Endothelial cell of umbilical vein (primary cell): Measurements from ENCODE around the gene CALR3. TPM values are rescaled to one million over a fixed set of nuclear protein-coding genes. Genes with fewer than 3 reads are reported as not detected.

Experiments used
- BruUV-seq: library from RNA; stranded (reverse); fragments of 400-500 nt; replicated peaks from 2 replicates; lab custom pipeline; 2021; lab: Mats Ljungman, UMichigan
- CTCF ChIA-PET: fragments of 300-600, 350-600 bp; sonication (Branson Sonifier 250); formaldehyde crosslinking; loops from one replicate; lab custom pipeline; 2021; ENCODE audit warnings: antibody characterized with exemption, inconsistent platforms; lab: Charles Lee
- POLR2A ChIA-PET: fragments of 300-600, 350-600 bp; sonication (Branson Sonifier 250); formaldehyde crosslinking; loops from one replicate; lab custom pipeline; 2021; ENCODE audit warnings: antibody characterized with exemption, inconsistent platforms; lab: Charles Lee
- DNase-seq: peaks from one replicate; pipeline ENCODE4 v3.0.0-alpha.2; 2011; ENCODE audit warnings: low read depth, low spot score
- FAIRE-seq: peaks from 2 replicates; lab custom pipeline; 2011; peaks lifted over from hg19 to GRCh38; lab: Jason Lieb, UNC
- H2AFZ ChIP-seq: 2 replicates; pipeline ENCODE4 v1.6.0; 2012; ENCODE audit warnings: low read depth, low read length, control low read depth, inconsistent platforms
- H3K27ac ChIP-seq: 2 replicates; pipeline ENCODE4 v1.5.1; 2011; ENCODE audit warnings: low read depth, mild to moderate bottlenecking, control low read depth, low read length, moderate library complexity; ENCODE audit not compliant: insufficient read depth
- H3K27me3 ChIP-seq, 2 experiments: 2 replicates each; pipeline versions ENCODE4 v1.6.0 to v1.6.1; 2011; ENCODE audit warnings: low read length in 2 of 2, mixed read lengths in 1 of 2; ENCODE audit not compliant: control insufficient read depth in 2 of 2, insufficient read depth in 2 of 2
- H3K36me3 ChIP-seq, 2 experiments: 2 replicates in 1 of 2; 3 replicates in 1 of 2; pipeline ENCODE4 v1.5.1; 2011; ENCODE audit warnings: low read length in 2 of 2, mild to moderate bottlenecking in 1 of 2, moderate library complexity in 1 of 2; ENCODE audit not compliant: control insufficient read depth in 2 of 2, insufficient read depth in 2 of 2; ENCODE audit errors: extremely low read depth in 1 of 2
- H3K4me1 ChIP-seq: 3 replicates; pipeline ENCODE4 v1.5.1; 2011; ENCODE audit warnings: mild to moderate bottlenecking, low read length; ENCODE audit not compliant: control insufficient read depth, insufficient read depth; ENCODE audit errors: extremely low read depth
- H3K4me2 ChIP-seq: 2 replicates; pipeline ENCODE4 v1.6.1; 2011; ENCODE audit warnings: low read length, control low read depth, mixed read lengths; ENCODE audit not compliant: insufficient read depth
- H3K4me3 ChIP-seq, 3 experiments: fragments of 200-600 bp in 1 of 3; sonication (generic), shearing (Covaris generic) in 1 of 3; replicated peaks in 1 of 3; 2 replicates each; pipeline ENCODE4 v1.5.1; 2011 to 2016; ENCODE audit warnings: control low read depth in 3 of 3, low read length in 3 of 3, mild to moderate bottlenecking in 2 of 3, inconsistent platforms in 1 of 3, low read depth in 1 of 3, moderate library complexity in 1 of 3; ENCODE audit not compliant: insufficient read depth in 1 of 3
- H3K79me2 ChIP-seq: 2 replicates; pipeline ENCODE4 v1.6.0; 2012; ENCODE audit warnings: low read length, inconsistent platforms; ENCODE audit not compliant: control insufficient read depth, insufficient read depth
- H3K9ac ChIP-seq: replicated peaks from 2 replicates; pipeline ENCODE3; 2011; ENCODE audit warnings: low read length, control low read depth; ENCODE audit not compliant: insufficient read depth; ENCODE audit errors: extremely low read depth
- H3K9me1 ChIP-seq: replicated peaks from 3 replicates; pipeline ENCODE4 v1.6.0; 2011; ENCODE audit warnings: mild to moderate bottlenecking, low read length; ENCODE audit not compliant: control insufficient read depth, insufficient read depth; ENCODE audit errors: extremely low read depth
- H3K9me3 ChIP-seq: replicated peaks from 2 replicates; pipeline ENCODE4 v1.5.1; 2012; ENCODE audit warnings: low read length, inconsistent platforms; ENCODE audit not compliant: control insufficient read depth, insufficient read depth
- H4K20me1 ChIP-seq: replicated peaks from 2 replicates; pipeline ENCODE3; 2011; ENCODE audit warnings: mild to moderate bottlenecking, low read length; ENCODE audit not compliant: control insufficient read depth, insufficient read depth; ENCODE audit errors: extremely low read depth
- EZH2 ChIP-seq: IDR thresholded peaks from 2 replicates; pipeline ENCODE4 v1.6.1; 2012; ENCODE audit warnings: borderline replicate concordance, low read depth, mild to moderate bottlenecking, moderate library complexity, low read length, inconsistent platforms; ENCODE audit not compliant: severe bottlenecking
- FOS ChIP-seq: IDR thresholded peaks from 2 replicates; pipeline ENCODE4 v1.6.1; 2011; ENCODE audit warnings: mild to moderate bottlenecking, low read length, moderate library complexity, borderline replicate concordance; ENCODE audit not compliant: insufficient read depth
- GATA2 ChIP-seq: IDR thresholded peaks from 2 replicates; pipeline ENCODE4 v1.7.0; 2011; ENCODE audit warnings: low read depth, mild to moderate bottlenecking, moderate library complexity, mixed read lengths, low read length; ENCODE audit not compliant: insufficient read length, insufficient read depth
- JUN ChIP-seq: IDR thresholded peaks from 2 replicates; pipeline ENCODE4 v1.6.1; 2011; ENCODE audit warnings: borderline replicate concordance, low read depth; ENCODE audit not compliant: insufficient read length, insufficient read depth
- MYC ChIP-seq: IDR thresholded peaks from one replicate; pipeline ENCODE4 v1.6.1; 2011; ENCODE audit warnings: mild to moderate bottlenecking, low read depth, low read length
- POLR2A ChIP-seq: IDR thresholded peaks from 2 replicates; pipeline ENCODE4 v1.6.1; 2012; ENCODE audit warnings: low read depth, mild to moderate bottlenecking, control low read depth, low read length
- POLR2AphosphoS5 ChIP-seq: IDR thresholded peaks from 2 replicates; pipeline ENCODE4 v1.6.1; 2012; ENCODE audit warnings: low read depth, mild to moderate bottlenecking, control low read depth, low read length, moderate library complexity; ENCODE audit not compliant: insufficient read depth
- dilution Hi-C: fragments of 300-500 bp; cut with MboI; formaldehyde crosslinking; loops from one replicate; pipeline ENCODE4 v1.15.0; 2019; ENCODE audit warnings: low sequenced_read_pairs; ENCODE audit not compliant: extremely low pct_ligation_motif_present
- intact Hi-C: fragments of 100-400 bp; cut with micrococcal nuclease; formaldehyde crosslinking; loops from one replicate; pipeline ENCODE4 v1.10.0; 2022
- polyA plus RNA-seq, 4 experiments: library from polyadenylated mRNA; depleted of rRNA in 3 of 4; stranded (reverse) in 3 of 4; unstranded in 1 of 4; fragments of >200 nt; gene quantifications; 2 replicates each; pipeline versions ENCODE4 v1.2.1 to v1.2.3, GENCODE V29; 2011 to 2012; ENCODE audit warnings: missing spikeins in 1 of 4
- total RNA-seq: library from RNA; stranded (reverse); gene quantifications from 2 replicates; pipeline ENCODE4 v1.2.3, GENCODE V29; 2021
- TF ChIP-seq, protein P1 (sequence below): IDR thresholded peaks from 2 replicates; pipeline ENCODE4 v1.6.1; 2011; ENCODE audit not compliant: insufficient read depth, insufficient read length
- TF ChIP-seq, protein P2 (sequence below), 2 donors: IDR thresholded peaks; 1 replicate in 1 of 2; 2 replicates in 1 of 2; pipeline ENCODE4 v1.5.1; 2011; ENCODE audit warnings: low read length in 2 of 2, mild to moderate bottlenecking in 2 of 2, moderate library complexity in 2 of 2, control low read depth in 1 of 2, inconsistent platforms in 1 of 2, low read depth in 1 of 2; ENCODE audit not compliant: insufficient read depth in 1 of 2; ENCODE audit errors: extremely low read depth in 1 of 2

Gene CALR3
- total and polyA plus RNA-seq, 2 donors (not counting 3 experiments of a cell fraction or from before 2014, with no cell fraction given) = not detected

DNA sequence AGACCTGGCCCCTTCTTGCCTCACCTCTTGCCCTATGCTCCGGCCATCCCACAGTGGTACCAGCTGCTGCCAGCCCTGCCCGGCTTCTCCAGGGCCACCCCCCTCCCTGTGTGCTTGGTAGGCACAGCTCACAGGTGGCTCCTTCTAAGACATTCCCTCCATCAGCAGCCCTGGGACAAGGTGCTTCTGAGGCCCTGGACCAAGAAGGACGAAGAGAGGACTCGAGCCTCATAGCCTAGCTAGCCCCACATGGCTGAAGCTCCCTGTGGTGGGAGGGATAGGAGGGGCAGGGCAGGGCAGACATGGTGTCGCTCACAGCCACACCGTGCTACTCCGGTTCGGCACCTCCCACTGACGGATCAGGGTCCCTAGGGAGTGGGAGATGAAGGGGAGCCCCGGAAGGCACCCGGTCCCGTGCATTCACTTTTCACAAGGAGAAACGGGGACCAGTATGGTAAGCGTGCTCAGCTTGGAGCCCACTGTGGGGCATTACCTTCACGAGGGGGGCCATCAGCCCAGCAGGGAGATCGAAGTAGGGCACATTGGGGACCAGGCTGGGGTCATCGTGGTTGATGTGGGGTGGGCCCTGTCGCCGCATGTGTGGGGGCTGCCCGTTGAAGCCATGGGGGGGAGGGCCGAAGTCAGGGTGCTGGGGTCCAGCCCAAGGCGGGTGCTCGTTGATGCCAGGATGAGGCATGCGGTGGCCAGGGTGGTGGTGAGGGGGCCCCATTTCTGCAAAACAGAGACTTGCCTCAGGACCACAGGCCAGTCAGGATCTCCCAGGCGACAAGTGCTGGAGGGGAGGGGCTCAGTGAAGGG, 26.8 kb upstream of the CALR3 start:
- no peaks in the 10 kb centered on the region for H3K27me3 ChIP-seq
- no peaks in the 10 kb centered on the region for H4K20me1 ChIP-seq
- H3K4me3 ChIP-seq = no peak overlapping the region
- BruUV-seq = no TSS peak
- FAIRE-seq (no peak), DNase-seq (no peak)
- H3K9ac ChIP-seq = no peak overlapping the region
- no peaks in the 10 kb centered on the region for H3K79me2 ChIP-seq
- TF ChIP-seq POLR2A (no peak), MYC (no peak), JUN (no peak), EZH2 (no peak), FOS (no peak), POLR2AphosphoS5 (no peak), GATA2 (no peak)
- TF ChIP-seq, protein P1, sequence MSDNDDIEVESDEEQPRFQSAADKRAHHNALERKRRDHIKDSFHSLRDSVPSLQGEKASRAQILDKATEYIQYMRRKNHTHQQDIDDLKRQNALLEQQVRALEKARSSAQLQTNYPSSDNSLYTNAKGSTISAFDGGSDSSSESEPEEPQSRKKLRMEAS = no peak
- TF ChIP-seq, protein P2, sequence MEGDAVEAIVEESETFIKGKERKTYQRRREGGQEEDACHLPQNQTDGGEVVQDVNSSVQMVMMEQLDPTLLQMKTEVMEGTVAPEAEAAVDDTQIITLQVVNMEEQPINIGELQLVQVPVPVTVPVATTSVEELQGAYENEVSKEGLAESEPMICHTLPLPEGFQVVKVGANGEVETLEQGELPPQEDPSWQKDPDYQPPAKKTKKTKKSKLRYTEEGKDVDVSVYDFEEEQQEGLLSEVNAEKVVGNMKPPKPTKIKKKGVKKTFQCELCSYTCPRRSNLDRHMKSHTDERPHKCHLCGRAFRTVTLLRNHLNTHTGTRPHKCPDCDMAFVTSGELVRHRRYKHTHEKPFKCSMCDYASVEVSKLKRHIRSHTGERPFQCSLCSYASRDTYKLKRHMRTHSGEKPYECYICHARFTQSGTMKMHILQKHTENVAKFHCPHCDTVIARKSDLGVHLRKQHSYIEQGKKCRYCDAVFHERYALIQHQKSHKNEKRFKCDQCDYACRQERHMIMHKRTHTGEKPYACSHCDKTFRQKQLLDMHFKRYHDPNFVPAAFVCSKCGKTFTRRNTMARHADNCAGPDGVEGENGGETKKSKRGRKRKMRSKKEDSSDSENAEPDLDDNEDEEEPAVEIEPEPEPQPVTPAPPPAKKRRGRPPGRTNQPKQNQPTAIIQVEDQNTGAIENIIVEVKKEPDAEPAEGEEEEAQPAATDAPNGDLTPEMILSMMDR (IDR thresholded peaks at IDR 0.05; ENCODE audit: extremely low read depth in 1 of 2, insufficient read depth in 1 of 2, low read depth in 1 of 2, low read length in 2 of 2) = no peak
- POLR2A ChIA-PET = no interaction called here
- dilution Hi-C loops (no loop called here), intact Hi-C loops (no loop called here)
- no peak overlapping the region for H3K4me2 ChIP-seq
- CTCF ChIA-PET = no interaction called here
- H3K9me1 ChIP-seq = no peaks in the 10 kb centered on the region
- no peak overlapping the region for H3K27ac ChIP-seq
- no peaks in the 10 kb centered on the region for H3K4me1 ChIP-seq
- H2AFZ ChIP-seq = no peak overlapping the region
- H3K9me3 ChIP-seq = no peaks in the 10 kb centered on the region
- peaks cover 36 to 70% of the 10 kb centered on the region in 2 experiments for H3K36me3 ChIP-seq
